GM12872 (cell line): ENCODE results near the gene RPL7A.

Experiments
- CTCF ChIP-seq: IDR thresholded peaks from 3 replicates; pipeline ENCODE4 v1.5.1; 2011; ENCODE audit warnings: low read depth, mild to moderate bottlenecking, low read length, moderate library complexity; ENCODE audit not compliant: insufficient read depth

RPL7A gene

DNA sequence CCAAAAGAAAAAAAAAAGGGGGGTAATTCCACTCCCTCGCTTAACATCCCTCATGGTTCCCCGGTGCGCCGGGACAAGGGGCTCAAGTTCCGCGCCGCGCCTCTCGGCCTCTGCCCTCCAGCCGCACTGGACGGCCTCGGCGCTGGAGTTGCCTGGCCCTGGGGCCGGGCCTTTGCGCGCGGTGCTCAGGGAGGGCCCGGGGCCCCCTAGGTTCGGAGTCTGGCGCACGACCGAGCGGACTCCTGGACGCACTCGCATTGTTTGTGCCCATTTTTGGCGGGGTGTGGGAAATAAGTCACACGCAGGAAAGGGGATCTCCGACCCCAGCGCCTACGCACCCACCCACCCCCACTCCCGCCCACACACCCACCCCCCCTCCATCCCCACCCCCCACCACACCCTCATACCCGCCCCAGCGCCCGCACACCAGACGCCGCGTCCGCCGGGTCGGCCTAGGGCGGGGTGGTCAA is 468 bp upstream of the RPL7A start:
- TF ChIP-seq CTCF: 0 out of 3 replicates have a peak, but pooled peaks have one; percentile 3

GRCh38 chr9:133348718-133349573 is 928 bp downstream of the RPL7A start:
- TF ChIP-seq CTCF: no peak

DNA sequence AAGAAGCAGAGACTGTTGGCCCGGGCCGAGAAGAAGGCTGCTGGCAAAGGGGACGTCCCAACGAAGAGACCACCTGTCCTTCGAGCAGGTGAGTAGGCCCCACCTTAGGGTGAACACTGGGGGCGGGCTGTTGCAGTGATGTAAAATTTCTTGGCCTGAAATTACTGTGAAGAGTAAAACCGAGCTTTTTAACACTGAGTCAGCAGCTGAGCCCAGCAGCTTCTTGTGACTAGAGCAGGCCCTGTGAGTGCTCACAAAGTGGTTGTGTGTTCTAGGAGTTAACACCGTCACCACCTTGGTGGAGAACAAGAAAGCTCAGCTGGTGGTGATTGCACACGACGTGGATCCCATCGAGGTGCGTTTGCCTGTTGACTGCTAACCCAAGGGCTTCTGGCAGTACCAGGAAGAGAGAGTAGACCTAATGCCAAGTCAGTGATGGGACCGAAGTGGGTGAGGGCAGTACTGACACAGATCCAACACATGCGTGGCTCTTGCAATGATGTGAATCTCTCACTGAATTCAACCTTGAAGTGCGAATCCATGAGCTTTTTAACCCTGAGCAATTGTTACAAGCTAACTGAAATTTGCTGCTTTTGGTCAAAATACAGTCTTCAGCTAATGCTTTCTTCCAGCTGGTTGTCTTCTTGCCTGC is 2.1 kb downstream of the RPL7A start:
- no peak for TF ChIP-seq CTCF

DNA sequence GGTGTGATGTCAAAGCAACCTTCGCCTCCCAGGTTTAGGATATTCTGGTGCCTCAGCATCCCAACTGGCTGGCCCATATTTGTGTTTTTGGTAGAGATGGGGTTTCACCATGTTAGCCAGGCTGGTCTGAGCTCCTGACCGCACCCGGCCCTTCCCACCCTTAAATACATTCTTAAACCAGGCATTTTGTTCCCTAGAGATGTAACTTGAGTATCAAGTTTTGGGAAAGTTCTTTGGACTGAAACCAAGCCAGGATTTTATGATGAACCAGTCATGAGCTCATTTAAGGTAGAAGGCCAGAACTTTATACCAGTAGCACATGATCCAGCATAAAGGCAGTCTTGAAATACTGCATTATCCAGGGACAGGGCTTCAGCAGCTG is 3.5 kb downstream of the RPL7A start:
- TF ChIP-seq CTCF: no peak

- TF ChIP-seq CTCF: peak; percentile 77
Observed at GRCh38 chr9:133351908-133352634, 4.1 kb downstream of the RPL7A start.

DNA sequence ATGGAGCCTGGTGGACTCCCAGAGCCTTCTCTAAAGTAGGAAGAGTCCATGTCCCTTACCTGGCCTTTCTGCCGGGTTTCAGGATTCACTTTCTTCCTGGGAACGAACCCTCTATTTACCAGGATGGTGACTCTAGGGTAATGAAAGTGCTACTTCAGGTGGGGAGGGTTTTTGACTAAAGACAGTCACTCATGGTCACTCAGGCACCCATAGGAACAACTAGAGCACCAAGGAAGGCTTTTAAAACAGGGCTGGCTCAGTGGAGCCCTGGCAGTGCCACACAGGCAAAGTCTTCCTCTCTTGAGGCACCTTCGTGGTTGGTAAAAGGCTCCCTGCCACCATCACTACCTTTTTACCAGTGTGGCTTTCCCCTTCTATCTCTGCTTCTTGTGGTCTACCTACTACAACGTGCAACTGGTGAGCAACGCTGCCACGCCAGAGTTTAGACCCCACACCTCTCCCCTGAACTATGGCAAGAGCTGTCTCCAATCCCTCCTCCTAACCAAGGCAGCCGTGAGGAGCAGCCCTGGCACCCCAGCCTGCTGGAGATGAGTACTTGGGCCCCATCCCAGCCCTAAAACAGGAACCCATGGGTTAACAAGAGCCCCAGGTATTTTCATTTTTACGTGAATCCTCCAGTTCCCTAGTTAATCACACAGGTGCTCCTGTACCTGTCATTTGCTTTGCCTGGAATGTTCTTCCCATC is 4.8 kb downstream of the RPL7A start:
- TF ChIP-seq CTCF: no peak

DNA sequence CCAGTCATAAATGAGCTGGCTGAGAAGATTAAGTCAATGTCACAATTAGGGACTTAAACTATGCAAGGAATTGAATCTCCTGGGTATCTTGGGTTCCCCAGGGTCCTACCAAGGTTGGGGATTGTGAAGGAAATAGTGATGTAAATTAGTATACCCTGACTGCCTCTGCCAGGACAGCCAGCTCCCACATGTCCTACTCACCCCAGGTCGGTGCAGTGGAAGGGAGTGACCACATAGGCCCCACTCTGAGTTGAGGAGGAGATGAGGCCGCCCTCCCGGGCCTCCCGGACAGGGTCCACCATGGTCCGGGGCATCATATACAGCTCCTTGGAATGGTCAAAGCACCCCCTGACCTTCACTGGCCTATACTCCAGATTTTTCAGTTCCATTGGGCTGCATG is 5.5 kb downstream of the RPL7A start:
- TF ChIP-seq CTCF: no peak
